Thyroid gland (tissue), 4 donors: ENCODE measurements around the gene NAALADL2.

Experiments
- POLR2A ChIP-seq, 2 donors: fragments of 450-650 bp; IDR thresholded peaks; one replicate each; pipeline ENCODE4 v1.6.1; 2017; ENCODE audit warnings: antibody characterized with exemption in 2 of 2, mild to moderate bottlenecking in 2 of 2, moderate library complexity in 1 of 2
- TF ChIP-seq, protein P1 (sequence below), 6 experiments: fragments of 200-600 bp in 3 of 6; fragments of 450-650 bp in 3 of 6; sonication (generic) in 3 of 6; IDR thresholded peaks; one replicate each; pipeline ENCODE4 v1.5.1; 2016 to 2019; ENCODE audit warnings: antibody characterized with exemption in 6 of 6, mild to moderate bottlenecking in 2 of 6, inconsistent platforms in 1 of 6, moderate library complexity in 1 of 6

DNA sequence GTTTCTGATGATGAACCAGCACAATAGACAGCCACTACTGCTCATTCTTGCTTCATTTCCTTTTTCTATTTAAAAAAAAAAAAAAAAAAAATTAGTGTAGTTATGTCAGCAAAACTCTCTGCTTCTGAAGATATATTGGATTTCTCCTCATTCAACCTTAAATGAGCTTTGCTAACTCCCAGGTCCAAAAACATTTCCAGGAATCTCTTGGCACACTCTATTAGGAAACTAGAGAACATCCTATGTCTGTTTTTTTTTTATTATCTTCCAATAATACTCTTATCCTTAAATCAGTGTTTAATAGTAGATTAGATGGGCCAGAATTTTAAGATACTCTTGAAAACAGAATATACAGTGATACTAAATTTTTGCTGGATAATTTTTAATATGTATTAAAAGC lies 398.0 kb downstream of the NAALADL2 start:
- TF ChIP-seq, protein P1, sequence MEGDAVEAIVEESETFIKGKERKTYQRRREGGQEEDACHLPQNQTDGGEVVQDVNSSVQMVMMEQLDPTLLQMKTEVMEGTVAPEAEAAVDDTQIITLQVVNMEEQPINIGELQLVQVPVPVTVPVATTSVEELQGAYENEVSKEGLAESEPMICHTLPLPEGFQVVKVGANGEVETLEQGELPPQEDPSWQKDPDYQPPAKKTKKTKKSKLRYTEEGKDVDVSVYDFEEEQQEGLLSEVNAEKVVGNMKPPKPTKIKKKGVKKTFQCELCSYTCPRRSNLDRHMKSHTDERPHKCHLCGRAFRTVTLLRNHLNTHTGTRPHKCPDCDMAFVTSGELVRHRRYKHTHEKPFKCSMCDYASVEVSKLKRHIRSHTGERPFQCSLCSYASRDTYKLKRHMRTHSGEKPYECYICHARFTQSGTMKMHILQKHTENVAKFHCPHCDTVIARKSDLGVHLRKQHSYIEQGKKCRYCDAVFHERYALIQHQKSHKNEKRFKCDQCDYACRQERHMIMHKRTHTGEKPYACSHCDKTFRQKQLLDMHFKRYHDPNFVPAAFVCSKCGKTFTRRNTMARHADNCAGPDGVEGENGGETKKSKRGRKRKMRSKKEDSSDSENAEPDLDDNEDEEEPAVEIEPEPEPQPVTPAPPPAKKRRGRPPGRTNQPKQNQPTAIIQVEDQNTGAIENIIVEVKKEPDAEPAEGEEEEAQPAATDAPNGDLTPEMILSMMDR (IDR thresholded peaks at IDR 0.05) = no peak
- TF ChIP-seq POLR2A (IDR thresholded peaks at IDR 0.05) = no peak
